Gastrocnemius medialis (tissue), 4 donors: ENCODE data around the gene EVL. TPM values are rescaled to one million over a fixed set of nuclear protein-coding genes. Genes with fewer than 3 reads are reported as not detected.

Source experiments
- ATAC-seq, 2 donors: fragments of 150-250 bp; one replicate each; pipeline ENCODE4 v1.9.1; 2016
- DNase-seq, 2 donors: peaks; one replicate each; pipeline ENCODE4 v3.0.0-alpha.2; 2019
- H3K27ac ChIP-seq, 4 donors: fragments of 200-600 bp; sonication (generic); 1 replicate in 1 of 4; 2 replicates in 3 of 4; pipeline ENCODE4 v1.5.1; 2016 to 2018; ENCODE audit warnings: mild to moderate bottlenecking in 2 of 4, moderate library complexity in 1 of 4
- H3K27me3 ChIP-seq, 3 donors: fragments of 200-600 bp; sonication (generic) in 2 of 3; 1 replicate in 1 of 3; 2 replicates in 2 of 3; pipeline versions ENCODE4 v1.5.1 to v1.6.0; 2016 to 2019; ENCODE audit warnings: mild to moderate bottlenecking in 1 of 3, moderate library complexity in 1 of 3
- H3K36me3 ChIP-seq, 2 donors: fragments of 200-600 bp; sonication (generic) in 1 of 2; one replicate each; pipeline ENCODE4 v1.5.1; 2017 to 2018
- H3K4me1 ChIP-seq, 2 donors: fragments of 200-600 bp; sonication (generic) in 1 of 2; one replicate each; pipeline ENCODE4 v1.5.1; 2016 to 2017; ENCODE audit warnings: mild to moderate bottlenecking in 2 of 2
- H3K4me3 ChIP-seq, 4 donors: fragments of 200-600 bp; sonication (generic) in 3 of 4; 1 replicate in 1 of 4; 2 replicates in 3 of 4; pipeline ENCODE4 v1.5.1; 2016 to 2019; ENCODE audit warnings: mild to moderate bottlenecking in 2 of 4
- H3K9me3 ChIP-seq, 3 donors: fragments of 200-600 bp; sonication (generic) in 2 of 3; 1 replicate in 1 of 3; 2 replicates in 2 of 3; pipeline ENCODE4 v1.5.1; 2016 to 2019
- POLR2A ChIP-seq, 2 donors: fragments of 450-650 bp; IDR thresholded peaks; one replicate each; pipeline ENCODE4 v1.6.1; 2017; ENCODE audit warnings: antibody characterized with exemption in 2 of 2, mild to moderate bottlenecking in 2 of 2, moderate library complexity in 2 of 2
- in situ Hi-C, 4 donors: fragments of 200-750 bp; cut with MboI; loops; one replicate each; pipeline versions ENCODE4 v1.15.0 to v1.8.0; 2017; ENCODE audit warnings: low sequenced_read_pairs in 4 of 4
- intact Hi-C: fragments of 100-400 bp; cut with DNase I; formaldehyde crosslinking; loops from one replicate; pipeline ENCODE4 v1.15.1; 2023; ENCODE audit warnings: low total_unique reads
- total RNA-seq, 4 donors: library from RNA; depleted of rRNA; stranded (reverse); fragments of >200 nt; gene quantifications; one replicate each; pipeline versions ENCODE4 v1.1.0 to v1.2.3, GENCODE V29; 2016
- TF ChIP-seq, protein P1 (sequence below), 5 experiments: fragments of 450-650 bp in 3 of 5; fragments of 200-600 bp in 2 of 5; sonication (generic) in 2 of 5; IDR thresholded peaks in 4 of 5; conservative IDR thresholded peaks in 1 of 5; 1 replicate in 4 of 5; 2 replicates in 1 of 5; pipeline ENCODE4 v1.5.1; 2016 to 2019; ENCODE audit warnings: antibody characterized with exemption in 5 of 5, mild to moderate bottlenecking in 3 of 5, moderate library complexity in 3 of 5

The EVL gene
- total RNA-seq, 4 donors from 2014 or later: 5.8 to 14.3 (median 9.5) TPM

DNA sequence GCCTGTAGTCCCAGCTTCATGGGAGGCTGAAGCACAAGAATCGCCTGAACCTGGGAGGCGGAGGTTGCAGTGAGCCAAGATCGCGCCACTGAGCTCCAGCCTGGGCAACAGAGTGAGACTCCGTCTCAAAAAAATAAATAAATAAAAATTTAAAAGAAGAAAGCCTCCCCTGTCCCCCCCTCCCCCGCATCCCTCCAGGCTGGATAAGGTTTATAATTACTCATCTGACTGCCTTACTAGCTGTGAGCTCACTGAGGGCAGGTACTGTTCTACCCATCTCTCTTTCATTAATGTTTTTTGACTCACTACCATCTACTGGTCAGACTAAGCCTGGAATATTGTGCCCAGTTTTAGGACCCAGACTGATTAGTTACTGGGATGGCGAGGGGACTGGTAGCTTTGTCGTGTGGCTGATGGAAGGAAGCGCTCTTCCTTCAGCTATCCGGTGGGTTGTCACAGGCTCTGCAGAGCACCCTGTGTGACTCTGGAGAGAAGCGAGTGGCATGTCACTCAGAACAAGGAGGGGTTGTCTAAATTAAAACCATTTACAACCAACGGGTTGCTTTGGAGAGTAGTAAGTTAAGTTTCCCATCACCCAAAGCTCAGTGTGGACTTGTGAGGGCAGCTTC lies 16.9 kb downstream of the EVL start:
- Histone ChIP-seq H3K27ac (no peak overlapping the region), H3K4me1 (no peaks in the 10 kb centered on the region)

DNA sequence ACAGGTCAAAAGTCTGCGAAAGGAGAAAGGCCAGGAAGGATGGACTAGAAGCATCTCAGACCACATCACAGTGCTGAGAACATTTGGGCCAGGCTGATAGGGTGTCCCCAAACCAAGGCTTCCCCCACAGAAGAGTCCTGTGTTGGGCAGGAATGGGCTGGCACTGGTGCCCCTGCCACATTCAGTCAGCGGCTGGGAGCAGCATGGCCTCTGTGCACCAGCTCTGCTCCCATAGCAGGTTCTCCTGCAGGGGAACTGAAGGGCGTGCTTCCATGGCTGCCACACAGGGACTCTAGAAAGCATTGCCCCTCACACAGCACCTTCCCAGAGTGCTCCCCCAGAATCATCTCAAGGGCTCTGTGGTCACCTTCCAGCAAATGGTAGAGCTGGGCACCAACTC lies 17.5 kb downstream of the EVL start:
- Histone ChIP-seq H3K27me3 (no peaks in the 10 kb centered on the region), H3K9me3 (no peaks in the 10 kb centered on the region), H3K4me1 (no peaks in the 10 kb centered on the region), H3K4me3 (no peak overlapping the region), H3K27ac (no peak overlapping the region), H3K36me3 (no peaks in the 10 kb centered on the region)
- intact Hi-C loops: no loop called here
- in situ Hi-C loops: no loop called here
- TF ChIP-seq, protein P1, sequence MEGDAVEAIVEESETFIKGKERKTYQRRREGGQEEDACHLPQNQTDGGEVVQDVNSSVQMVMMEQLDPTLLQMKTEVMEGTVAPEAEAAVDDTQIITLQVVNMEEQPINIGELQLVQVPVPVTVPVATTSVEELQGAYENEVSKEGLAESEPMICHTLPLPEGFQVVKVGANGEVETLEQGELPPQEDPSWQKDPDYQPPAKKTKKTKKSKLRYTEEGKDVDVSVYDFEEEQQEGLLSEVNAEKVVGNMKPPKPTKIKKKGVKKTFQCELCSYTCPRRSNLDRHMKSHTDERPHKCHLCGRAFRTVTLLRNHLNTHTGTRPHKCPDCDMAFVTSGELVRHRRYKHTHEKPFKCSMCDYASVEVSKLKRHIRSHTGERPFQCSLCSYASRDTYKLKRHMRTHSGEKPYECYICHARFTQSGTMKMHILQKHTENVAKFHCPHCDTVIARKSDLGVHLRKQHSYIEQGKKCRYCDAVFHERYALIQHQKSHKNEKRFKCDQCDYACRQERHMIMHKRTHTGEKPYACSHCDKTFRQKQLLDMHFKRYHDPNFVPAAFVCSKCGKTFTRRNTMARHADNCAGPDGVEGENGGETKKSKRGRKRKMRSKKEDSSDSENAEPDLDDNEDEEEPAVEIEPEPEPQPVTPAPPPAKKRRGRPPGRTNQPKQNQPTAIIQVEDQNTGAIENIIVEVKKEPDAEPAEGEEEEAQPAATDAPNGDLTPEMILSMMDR (IDR thresholded peaks at IDR 0.05 in 4 of 5, conservative IDR thresholded peaks at IDR 0.05 in 1 of 5): no peak
- TF ChIP-seq POLR2A (IDR thresholded peaks at IDR 0.05): no peak
- DNase-seq (no peak), ATAC-seq (no peak)

More for the DNA sequence above, 16.9 kb downstream of the EVL start:
- Histone ChIP-seq H3K9me3 (no peaks in the 10 kb centered on the region), H3K27me3 (no peaks in the 10 kb centered on the region), H3K4me3 (no peak overlapping the region), H3K36me3 (no peaks in the 10 kb centered on the region)
- DNase-seq (no peak), ATAC-seq (no peak)
- in situ Hi-C loops: no loop called here
- TF ChIP-seq, protein P1 (IDR thresholded peaks at IDR 0.05 in 4 of 5, conservative IDR thresholded peaks at IDR 0.05 in 1 of 5): no peak
- no peak for TF ChIP-seq POLR2A (IDR thresholded peaks at IDR 0.05)
- intact Hi-C loops: no loop called here

DNA sequence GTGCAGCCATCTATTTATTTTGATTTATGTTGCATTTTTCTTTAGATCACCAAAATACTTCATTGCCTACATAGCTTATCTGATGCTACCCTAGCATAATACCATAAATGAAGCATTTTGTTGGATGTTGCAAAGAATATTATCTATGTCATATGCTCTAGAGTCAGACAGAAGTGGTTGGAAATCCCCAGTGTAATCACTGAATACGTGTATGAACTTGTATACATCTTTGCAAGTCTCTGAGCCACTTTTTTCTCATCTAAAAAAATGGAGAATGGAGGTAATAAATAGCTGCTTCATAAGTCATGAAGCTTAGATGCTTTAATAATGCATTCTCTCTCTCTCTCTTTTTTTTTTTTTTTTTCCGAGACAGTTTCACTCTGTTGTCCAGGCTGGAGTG lies 18.5 kb downstream of the EVL start:
- TF ChIP-seq, protein P1 (IDR thresholded peaks at IDR 0.05 in 4 of 5, conservative IDR thresholded peaks at IDR 0.05 in 1 of 5): no peak
- TF ChIP-seq POLR2A (IDR thresholded peaks at IDR 0.05): no peak
- H3K4me3 ChIP-seq: no peak overlapping the region
- ATAC-seq (no peak), DNase-seq (no peak)
- no peak overlapping the region for H3K27ac ChIP-seq
- H3K27me3 ChIP-seq: no peaks in the 10 kb centered on the region
- no peaks in the 10 kb centered on the region for H3K9me3 ChIP-seq
- in situ Hi-C loops: no loop called here
- no peaks in the 10 kb centered on the region for H3K4me1 ChIP-seq
- intact Hi-C loops: no loop called here
- no peaks in the 10 kb centered on the region for H3K36me3 ChIP-seq

DNA sequence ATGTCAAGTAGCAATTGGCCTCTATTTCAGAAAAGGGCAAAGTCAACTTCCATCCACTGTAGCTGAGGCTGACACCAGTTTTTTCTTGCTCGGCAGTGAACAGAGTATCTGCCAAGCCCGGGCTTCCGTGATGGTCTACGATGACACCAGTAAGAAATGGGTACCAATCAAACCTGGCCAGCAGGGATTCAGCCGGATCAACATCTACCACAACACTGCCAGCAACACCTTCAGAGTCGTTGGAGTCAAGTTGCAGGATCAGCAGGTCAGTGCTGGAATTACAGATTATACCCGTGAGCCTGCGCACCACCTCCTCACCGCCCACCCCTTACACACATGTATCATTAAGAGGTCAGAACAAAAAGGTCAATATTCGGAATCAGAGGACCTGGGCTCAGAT lies 19.4 kb downstream of the EVL start:
- TF ChIP-seq, protein P1 (IDR thresholded peaks at IDR 0.05 in 4 of 5, conservative IDR thresholded peaks at IDR 0.05 in 1 of 5): no peak
- no peak for TF ChIP-seq POLR2A (IDR thresholded peaks at IDR 0.05)
- intact Hi-C loops: no loop called here
- no peak overlapping the region for H3K27ac ChIP-seq
- no peak overlapping the region for H3K4me3 ChIP-seq
- ATAC-seq (no peak), DNase-seq (no peak)
- no peaks in the 10 kb centered on the region for H3K36me3 ChIP-seq
- in situ Hi-C loops: no loop called here
- H3K27me3 ChIP-seq: no peaks in the 10 kb centered on the region
- no peaks in the 10 kb centered on the region for H3K4me1 ChIP-seq
- no peaks in the 10 kb centered on the region for H3K9me3 ChIP-seq

DNA sequence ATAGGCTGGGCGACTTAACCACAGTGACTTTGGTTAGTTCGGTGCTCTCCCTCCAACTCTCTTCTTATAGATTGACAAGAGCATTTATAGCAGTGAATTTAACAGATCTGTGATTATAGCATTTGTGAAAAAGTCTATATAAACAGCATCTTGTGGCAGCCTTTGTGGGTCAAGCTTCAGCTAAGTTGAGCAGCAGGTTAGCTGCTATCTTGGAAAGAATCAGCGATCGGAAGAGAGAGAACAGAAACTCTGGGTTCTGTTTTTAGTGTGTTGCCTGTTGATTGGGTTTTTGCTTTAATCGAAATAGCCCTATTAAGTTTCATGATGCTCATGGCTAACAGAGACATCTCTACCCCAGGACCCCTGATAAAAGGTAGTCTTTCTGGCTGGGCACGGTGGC lies 20.2 kb downstream of the EVL start:
- ATAC-seq (no peak), DNase-seq (no peak)
- Histone ChIP-seq H3K36me3 (no peaks in the 10 kb centered on the region), H3K4me1 (no peaks in the 10 kb centered on the region), H3K4me3 (no peak overlapping the region), H3K27me3 (no peaks in the 10 kb centered on the region), H3K27ac (no peak overlapping the region), H3K9me3 (no peaks in the 10 kb centered on the region)
- in situ Hi-C loops (no loop called here), intact Hi-C loops (no loop called here)
- TF ChIP-seq, protein P1 (IDR thresholded peaks at IDR 0.05 in 4 of 5, conservative IDR thresholded peaks at IDR 0.05 in 1 of 5): no peak
- TF ChIP-seq POLR2A (IDR thresholded peaks at IDR 0.05): no peak
